ENCODE measurements around the gene ZC3H14.

DNA sequence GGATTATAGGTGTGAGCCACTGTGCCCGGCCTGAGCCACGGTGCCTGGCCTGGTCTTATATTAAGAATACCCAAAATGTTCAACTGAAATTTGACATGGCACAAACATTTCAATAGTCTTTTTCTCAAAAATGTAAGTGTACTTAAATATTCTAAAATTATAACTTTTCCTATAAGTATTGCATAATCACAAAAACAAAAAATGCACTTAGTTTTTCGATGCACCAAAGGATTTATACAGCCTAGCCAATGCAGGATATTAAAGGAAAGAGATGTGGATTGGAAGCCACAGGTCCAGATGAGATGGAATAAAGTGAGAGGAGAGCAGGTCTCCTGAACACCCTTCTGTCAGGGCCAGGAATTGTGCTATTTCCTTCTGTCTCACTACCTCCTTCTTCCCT is 62.8 kb downstream of the ZC3H14 start:
- TF ChIP-seq CTCF (IDR thresholded peaks at IDR 0.05; ENCODE audit: low read length) (no peak), EZH2 (optimal IDR thresholded peaks at IDR 0.05; ENCODE audit: low read depth, low read length) (no peak)
